ENCODE measurements around the gene ZNF839. TPM values are rescaled to one million over a fixed set of nuclear protein-coding genes. Genes with fewer than 3 reads are reported as not detected.

ZNF839 gene
- total and polyA plus RNA-seq, 2 donors (not counting 1 experiment from before 2014, with no cell fraction given): 6.6 to 8.8 TPM

GRCh38 chr14:102371361-102371760 is 51.8 kb downstream of the ZNF839 start:
- Histone ChIP-seq H3K4me3 (replicated peaks in 1 of 4; ENCODE audit: control extremely low read depth in 1 of 4, insufficient read depth in 1 of 4, low read depth in 3 of 4, low read length in 4 of 4) (no peak overlapping the region), H3K4me2 (ENCODE audit: extremely low read depth, insufficient read depth, low read length) (no peak overlapping the region), H3K36me3 (ENCODE audit: control insufficient read depth, insufficient read depth, low read length) (no peaks in the 10 kb centered on the region), H3K27ac (ENCODE audit: insufficient read depth, low read length) (no peak overlapping the region), H4K20me1 (ENCODE audit: control insufficient read depth, extremely low read depth, insufficient read depth, low read length) (no peaks in the 10 kb centered on the region), H3K9me3 (ENCODE audit: control insufficient read depth, insufficient read depth, low read depth, low read length) (no peaks in the 10 kb centered on the region), H3K27me3 (ENCODE audit: control insufficient read depth, insufficient read depth, low read length) (no peaks in the 10 kb centered on the region), H2AFZ (ENCODE audit: low read length) (no peak overlapping the region), H3K79me2 (ENCODE audit: control insufficient read depth, insufficient read depth, low read length) (peaks cover 18% of the 10 kb centered on the region), H3K4me1 (ENCODE audit: control insufficient read depth, extremely low read depth, insufficient read depth, low read length) (no peaks in the 10 kb centered on the region), H3K9ac (ENCODE audit: insufficient read depth, low read length) (no peak overlapping the region)
- no peak for DNase-seq (ENCODE audit: low read depth in 2 of 2)
- no peak for TF ChIP-seq EZH2 (IDR thresholded peaks at IDR 0.05; ENCODE audit: low read length, missing control alignments)
- no peak for TF ChIP-seq CTCF (conservative IDR thresholded peaks at IDR 0.05 in 1 of 2, IDR thresholded peaks at IDR 0.05 in 1 of 2; ENCODE audit: low read depth in 1 of 2, low read length in 2 of 2)

GRCh38 chr14:102373110-102373509 is 53.6 kb downstream of the ZNF839 start:
- Histone ChIP-seq H3K4me3 (replicated peaks in 1 of 4; ENCODE audit: control extremely low read depth in 1 of 4, insufficient read depth in 1 of 4, low read depth in 3 of 4, low read length in 4 of 4) (no peak overlapping the region), H3K27me3 (ENCODE audit: control insufficient read depth, insufficient read depth, low read length) (no peaks in the 10 kb centered on the region), H3K9ac (ENCODE audit: insufficient read depth, low read length) (no peak overlapping the region), H3K4me2 (ENCODE audit: extremely low read depth, insufficient read depth, low read length) (no peak overlapping the region), H3K9me3 (ENCODE audit: control insufficient read depth, insufficient read depth, low read depth, low read length) (no peaks in the 10 kb centered on the region), H3K79me2 (ENCODE audit: control insufficient read depth, insufficient read depth, low read length) (peaks cover 13% of the 10 kb centered on the region), H3K27ac (ENCODE audit: insufficient read depth, low read length) (no peak overlapping the region), H3K4me1 (ENCODE audit: control insufficient read depth, extremely low read depth, insufficient read depth, low read length) (no peaks in the 10 kb centered on the region), H3K36me3 (ENCODE audit: control insufficient read depth, insufficient read depth, low read length) (no peaks in the 10 kb centered on the region), H2AFZ (ENCODE audit: low read length) (no peak overlapping the region), H4K20me1 (ENCODE audit: control insufficient read depth, extremely low read depth, insufficient read depth, low read length) (no peaks in the 10 kb centered on the region)
- no peak for TF ChIP-seq CTCF (conservative IDR thresholded peaks at IDR 0.05 in 1 of 2, IDR thresholded peaks at IDR 0.05 in 1 of 2; ENCODE audit: low read depth in 1 of 2, low read length in 2 of 2)
- no peak for TF ChIP-seq EZH2 (IDR thresholded peaks at IDR 0.05; ENCODE audit: low read length, missing control alignments)
- no peak for DNase-seq (ENCODE audit: low read depth in 2 of 2)

GRCh38 chr14:102374264-102374663 is 54.7 kb downstream of the ZNF839 start:
- H3K79me2 ChIP-seq (ENCODE audit: control insufficient read depth, insufficient read depth, low read length): peaks cover 5% of the 10 kb centered on the region
- no peak overlapping the region for H3K4me2 ChIP-seq (ENCODE audit: extremely low read depth, insufficient read depth, low read length)
- H3K36me3 ChIP-seq (ENCODE audit: control insufficient read depth, insufficient read depth, low read length): no peaks in the 10 kb centered on the region
- H3K27ac ChIP-seq (ENCODE audit: insufficient read depth, low read length): no peak overlapping the region
- TF ChIP-seq EZH2 (IDR thresholded peaks at IDR 0.05; ENCODE audit: low read length, missing control alignments): no peak
- TF ChIP-seq CTCF (conservative IDR thresholded peaks at IDR 0.05 in 1 of 2, IDR thresholded peaks at IDR 0.05 in 1 of 2; ENCODE audit: low read depth in 1 of 2, low read length in 2 of 2): no peak
- no peaks in the 10 kb centered on the region for H3K27me3 ChIP-seq (ENCODE audit: control insufficient read depth, insufficient read depth, low read length)
- no peaks in the 10 kb centered on the region for H3K9me3 ChIP-seq (ENCODE audit: control insufficient read depth, insufficient read depth, low read depth, low read length)
- no peaks in the 10 kb centered on the region for H3K4me1 ChIP-seq (ENCODE audit: control insufficient read depth, extremely low read depth, insufficient read depth, low read length)
- no peak overlapping the region for H2AFZ ChIP-seq (ENCODE audit: low read length)
- H4K20me1 ChIP-seq (ENCODE audit: control insufficient read depth, extremely low read depth, insufficient read depth, low read length): no peaks in the 10 kb centered on the region
- no peak overlapping the region for H3K4me3 ChIP-seq (replicated peaks in 1 of 4; ENCODE audit: control extremely low read depth in 1 of 4, insufficient read depth in 1 of 4, low read depth in 3 of 4, low read length in 4 of 4)
- DNase-seq (ENCODE audit: low read depth in 2 of 2): no peak
- H3K9ac ChIP-seq (ENCODE audit: insufficient read depth, low read length): no peak overlapping the region
